NCI-H2029 (cell line): ENCODE measurements around the gene PHF2.
A peak's percentile ranks its signal among the peaks of the same experiment; 100 is the strongest.

Experiments
- DNase-seq: peaks from one replicate; lab custom pipeline; 2025; lab: John Stamatoyannopoulos, UW

PHF2 gene

DNA sequence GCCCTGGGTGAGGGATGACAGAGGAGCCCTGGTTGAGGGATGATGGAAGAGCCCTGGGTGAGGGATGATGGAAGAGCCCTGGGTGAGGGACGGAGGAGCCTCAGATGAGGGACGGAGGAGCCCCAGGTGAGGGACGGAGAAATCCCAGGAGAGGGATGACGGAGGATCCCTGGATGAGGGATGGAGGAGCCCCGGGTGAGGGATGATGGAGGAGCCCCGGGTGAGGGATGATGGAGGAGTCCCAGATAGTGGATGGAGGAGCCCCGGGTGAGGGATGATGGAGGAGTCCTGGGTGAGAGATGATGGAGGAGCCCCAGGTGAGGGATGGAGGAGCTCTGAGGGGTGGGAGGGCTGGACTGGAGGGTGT, 10.9 kb downstream of the PHF2 start:
- no peak for DNase-seq

DNA sequence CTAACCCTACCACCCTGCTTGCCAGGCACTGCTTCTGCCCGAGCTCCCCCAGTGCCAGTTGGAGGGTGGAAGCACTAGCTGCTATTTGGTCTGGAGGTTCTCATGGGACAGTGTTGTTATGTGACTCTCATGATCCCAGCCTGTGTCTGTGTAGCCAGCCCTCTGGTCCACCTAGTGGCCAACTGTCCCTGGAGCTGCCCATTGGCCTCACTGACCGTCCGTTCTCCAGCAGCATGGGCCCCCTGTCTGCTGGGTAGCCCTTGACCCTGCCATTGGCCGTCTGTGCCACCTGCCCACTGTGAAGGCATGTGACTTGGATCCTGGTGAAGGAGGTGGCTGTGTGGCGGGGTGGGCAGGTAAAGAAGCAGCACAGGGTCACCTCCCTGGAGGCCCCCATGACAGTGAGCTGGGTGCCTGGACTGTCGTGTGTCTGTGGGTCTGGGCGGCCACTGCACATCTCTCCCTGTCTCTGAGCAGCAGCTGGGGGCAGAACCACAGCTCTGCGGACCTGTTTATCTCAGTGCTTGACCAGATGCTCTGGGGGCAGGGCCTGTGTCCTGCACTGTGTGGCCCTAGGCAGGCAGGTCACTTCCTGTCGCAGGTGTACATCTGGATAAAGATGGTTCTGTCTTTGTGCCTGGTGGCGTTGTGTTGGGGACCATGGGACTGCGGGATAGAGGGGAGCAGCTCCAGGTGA, 11.4 kb downstream of the PHF2 start:
- no peak for DNase-seq

DNA sequence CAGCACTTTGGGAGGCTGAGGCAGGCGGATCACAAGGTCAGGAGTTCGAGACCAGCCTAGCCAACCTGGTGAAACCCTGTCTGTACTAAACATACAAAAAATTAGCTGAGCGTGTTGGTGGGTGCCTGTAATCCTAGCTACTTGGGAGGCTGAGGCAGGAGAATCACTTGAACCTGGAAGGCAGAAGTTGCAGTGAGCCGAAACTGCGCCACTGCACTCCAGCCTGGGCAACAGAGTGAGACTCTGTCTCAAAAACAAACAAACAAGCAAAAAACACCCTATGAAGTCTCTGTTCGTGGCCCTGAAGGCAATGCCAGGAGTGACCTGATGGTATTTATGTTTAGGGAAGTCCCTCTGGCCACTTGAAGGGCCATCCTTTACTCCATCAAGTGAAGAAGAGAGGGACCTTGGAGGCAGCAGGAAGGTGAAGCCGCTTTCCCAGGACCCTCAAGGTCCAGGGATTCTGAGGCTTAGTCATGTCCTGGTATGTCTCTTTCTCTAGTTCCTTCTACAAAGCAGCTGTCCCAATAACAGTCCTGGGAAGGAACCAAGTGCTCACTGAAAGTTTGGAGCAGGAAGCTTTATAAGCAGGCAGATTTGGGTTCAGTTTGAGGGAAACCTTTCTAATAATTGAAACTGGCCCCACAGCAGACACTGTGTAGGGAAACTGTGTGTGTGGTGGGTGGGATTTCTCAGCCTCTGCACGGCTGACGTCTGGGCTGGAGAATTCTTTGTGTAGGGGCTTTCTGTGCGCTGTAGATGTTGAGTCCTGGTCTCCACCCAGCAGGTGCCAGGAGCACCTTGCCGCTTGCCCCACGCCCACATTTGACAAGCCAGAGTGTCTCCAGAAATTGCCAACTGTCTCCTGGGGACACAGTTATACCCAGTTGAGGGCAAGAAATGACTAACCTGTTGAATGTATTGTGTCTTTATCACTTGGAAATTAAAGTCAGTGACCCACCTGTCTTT, 12.5 kb downstream of the PHF2 start:
- DNase-seq = no peak

DNA sequence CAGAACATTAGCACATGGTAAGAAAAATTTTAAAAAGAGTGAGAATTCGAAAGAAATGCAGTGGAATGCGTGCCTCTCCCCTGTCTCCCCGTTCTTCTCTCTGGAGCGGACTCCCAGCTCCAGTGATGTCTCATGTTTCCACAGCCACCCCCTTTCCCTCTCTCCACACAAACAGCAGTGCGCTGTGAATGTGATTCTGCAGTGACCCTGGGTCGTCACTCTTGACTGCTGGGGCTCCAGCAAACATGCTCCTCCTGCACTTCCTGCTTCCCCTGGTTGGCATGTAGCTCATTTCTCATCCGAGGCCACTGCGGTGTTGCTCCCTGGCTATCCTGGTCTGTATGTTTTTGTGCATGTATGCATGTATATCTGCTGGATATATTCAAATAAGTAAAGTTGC, 13.3 kb downstream of the PHF2 start:
- DNase-seq = no peak

DNA sequence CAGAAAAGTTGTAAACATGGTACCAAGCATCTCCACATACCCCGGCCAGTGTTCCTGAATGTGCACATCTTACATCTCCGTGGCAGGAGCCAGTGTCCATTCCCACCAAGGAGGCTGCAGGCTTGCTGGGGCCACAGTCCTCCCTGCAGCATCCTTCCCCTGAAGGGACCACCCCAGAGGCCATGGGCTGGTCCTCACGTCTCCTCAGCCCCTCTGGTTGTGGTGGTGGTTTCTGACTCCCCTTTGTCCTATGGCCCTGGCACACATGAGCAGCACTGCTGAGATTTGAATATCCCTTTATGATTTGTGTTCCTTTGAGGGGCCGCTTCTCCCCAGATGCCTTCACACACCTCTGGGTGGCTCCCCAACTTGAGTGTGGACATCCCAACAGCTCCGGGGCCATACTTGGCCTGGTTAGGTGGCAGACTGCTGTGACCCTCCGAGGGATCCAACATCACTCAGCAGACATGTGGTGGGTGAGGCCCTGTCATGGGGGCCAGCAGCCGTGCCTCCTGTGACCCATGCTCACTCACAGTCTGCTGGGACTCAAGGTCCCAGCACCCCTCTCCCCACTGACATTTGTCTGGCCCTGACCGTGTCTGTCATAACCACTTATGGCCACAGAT, 14.3 kb downstream of the PHF2 start:
- DNase-seq = no peak

DNA sequence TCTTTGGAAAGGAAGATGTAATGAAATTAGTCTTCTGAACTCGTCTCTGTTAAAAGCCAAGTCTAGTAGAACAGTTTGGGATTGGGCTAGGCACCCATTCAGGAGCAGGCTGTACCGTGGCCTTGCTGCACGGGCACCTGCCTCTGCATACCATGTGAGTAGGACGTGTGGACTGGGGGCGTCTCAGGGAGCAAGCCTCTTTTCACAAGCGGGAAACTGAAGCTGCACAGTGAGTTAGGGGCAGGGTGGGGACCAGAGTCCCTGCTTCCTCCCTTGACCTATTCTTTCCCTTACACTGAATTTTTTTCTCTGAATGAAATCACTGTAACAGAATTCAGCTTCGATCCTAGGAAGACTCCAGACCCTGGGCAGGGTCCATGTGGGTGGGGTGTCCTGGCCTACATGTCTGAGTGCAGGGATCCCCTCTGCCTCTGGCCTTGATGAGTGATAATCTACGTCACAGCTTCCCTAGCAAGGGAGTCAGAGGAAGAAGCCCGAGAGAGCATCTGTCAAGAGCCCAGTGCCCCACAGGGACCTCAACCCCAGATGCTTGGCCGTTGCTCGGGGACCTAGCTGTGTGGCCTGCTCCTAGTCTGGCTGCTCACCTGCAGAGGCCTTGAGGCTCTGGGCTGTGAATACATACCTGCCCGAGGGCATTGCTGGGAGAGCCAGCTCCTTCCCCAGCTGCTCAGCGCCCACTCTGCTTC, 15.1 kb downstream of the PHF2 start:
- no peak for DNase-seq

DNA sequence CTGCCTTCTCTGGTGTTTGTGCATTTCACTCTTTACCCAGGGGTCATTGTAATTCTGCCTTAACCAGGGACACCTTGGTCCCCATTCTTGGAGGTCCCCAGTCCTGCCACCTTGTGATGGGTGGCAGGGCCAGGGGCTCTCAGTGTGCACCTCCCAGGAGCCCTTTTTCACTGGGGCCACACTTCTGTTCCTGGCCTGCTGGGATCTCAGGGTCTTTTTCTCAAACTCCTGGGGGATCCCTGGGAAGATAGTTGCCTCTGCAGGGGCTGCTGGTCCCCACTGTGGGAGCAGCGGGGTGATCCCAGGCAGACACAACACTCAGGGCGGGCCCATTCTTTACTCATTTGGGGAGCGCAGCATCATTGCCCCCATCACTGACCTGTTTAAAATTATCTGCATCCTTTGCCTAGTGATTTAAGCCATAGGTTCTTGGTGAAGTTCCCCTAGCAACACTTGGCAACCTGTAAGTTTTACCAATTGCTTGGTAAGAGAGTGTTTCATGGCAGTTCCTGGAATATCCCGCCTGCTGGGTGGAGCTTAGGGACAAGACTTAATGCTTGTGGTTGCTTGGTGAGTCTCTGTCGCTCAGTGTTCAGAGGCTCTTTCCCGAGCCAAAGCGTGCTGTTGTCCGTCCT, 15.7 kb downstream of the PHF2 start:
- DNase-seq = no peak

DNA sequence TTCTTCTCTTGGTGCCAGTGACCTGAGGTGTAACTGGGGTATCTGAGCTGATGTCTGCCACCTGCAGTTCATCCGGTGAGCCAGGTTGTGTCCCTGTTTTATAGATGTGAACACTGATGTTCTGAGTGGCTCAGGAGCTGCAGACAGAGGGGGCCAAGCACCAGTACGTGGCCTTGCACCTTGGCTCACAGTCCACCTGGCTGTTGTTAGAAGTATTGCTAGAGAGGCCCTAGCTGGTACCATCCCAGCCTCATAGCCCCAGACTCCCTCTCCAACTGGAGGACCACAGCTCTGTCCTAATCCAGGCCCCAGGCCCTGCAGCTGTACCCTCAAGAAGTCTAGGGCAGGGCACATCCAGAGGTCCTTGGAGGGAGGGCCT, 16.2 kb downstream of the PHF2 start:
- DNase-seq = no peak

DNA sequence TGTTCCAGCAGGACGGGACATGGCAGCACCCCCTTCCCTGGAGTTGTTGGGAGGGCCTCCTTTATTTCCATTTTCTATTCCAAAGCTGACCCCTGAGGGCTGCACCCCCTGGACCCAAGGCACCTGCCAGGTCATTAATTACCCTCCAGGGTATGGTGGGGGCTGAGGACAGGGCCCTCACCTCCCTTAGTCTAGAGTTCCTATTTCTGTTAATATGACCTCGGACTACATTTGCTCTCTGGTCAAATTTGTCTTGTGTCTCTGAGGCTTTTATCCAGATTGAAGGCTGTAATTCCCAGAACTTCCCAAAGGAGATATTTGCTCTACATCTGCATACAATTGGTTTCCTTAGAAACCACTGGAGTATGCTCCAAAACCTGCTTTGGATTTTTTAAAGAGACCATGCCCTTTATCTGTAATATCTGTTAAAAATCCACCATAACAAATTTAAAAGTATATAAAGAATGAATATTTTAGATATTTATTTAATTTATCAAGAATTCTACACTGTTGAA, 16.8 kb downstream of the PHF2 start:
- DNase-seq = no peak

DNA sequence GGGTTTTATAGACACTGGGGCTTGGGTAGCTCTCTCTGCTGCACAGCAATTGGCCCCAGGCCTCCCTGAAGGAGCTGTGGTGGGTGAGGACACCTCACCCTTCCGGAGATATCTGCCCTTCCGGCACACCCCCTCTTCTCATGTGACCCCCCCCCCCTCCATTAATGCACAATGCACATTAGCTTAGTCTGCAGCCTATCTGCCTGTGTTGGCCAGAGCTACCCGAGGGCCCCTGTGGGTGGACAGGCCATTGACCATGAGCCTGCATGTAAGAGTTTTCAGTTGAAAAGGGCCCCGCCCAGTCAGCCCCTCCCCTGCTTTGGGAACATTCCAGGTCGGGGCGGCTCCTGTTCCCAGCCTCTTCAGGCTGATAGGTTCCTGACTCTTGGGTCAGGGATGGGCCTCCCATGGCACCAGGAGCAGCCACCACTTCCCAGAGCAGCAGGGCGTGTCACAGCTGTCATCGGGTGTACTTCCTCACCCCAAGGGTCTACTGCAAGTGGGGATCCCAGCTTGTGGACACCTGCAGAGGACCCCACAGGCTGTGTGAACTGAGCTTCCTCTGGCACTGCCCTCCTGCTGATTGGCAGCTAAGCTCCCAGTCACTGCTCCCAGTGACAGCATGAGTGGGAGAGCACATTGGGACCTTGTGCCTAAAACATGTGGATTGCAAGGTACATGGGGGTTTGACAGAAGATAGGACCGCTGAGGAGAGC, 17.8 kb downstream of the PHF2 start:
- no peak for DNase-seq

DNA sequence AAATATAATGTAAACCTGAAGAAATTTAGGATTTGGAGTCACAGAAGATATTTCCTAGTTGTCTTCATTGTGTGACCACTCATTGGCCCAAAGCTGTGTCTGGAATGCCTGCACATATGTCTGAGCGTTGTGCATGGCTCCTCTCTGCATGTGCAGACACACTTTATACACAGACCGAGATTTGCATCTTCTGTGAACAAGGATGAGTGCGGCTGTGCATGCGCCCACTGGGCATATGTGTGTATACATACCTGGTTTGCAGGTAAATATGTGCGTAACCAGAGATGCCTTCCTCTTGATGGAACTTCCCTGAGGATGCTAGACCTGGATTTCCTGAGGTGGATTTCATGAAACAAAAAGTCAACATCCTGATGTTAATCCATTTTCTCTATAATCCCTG, 19.1 kb downstream of the PHF2 start:
- DNase-seq = no peak

DNA sequence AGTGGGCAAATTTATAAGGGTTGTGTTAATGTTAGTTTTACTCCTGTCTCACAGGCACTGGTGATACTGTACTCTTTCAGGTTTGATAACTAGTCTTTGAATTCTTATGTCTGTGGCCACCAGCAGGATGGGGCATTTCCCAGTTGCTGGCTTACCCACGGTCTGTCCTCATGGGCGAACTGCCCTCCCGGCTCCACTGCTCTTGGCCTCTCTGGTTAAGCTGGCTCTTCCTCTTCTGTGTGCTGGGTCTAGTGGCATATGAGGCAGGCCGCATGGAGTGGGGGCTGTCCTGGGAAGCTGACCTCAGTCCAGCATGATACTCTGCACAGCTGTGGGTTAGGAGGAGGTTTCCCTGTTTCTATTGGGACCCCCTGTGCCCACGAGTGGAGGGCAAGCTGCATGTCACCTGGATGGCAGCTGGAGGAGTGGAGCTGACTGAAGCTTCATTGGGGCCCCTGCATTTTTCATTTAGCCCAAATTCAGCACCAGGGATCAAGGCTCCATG, 19.5 kb downstream of the PHF2 start:
- DNase-seq = no peak

DNA sequence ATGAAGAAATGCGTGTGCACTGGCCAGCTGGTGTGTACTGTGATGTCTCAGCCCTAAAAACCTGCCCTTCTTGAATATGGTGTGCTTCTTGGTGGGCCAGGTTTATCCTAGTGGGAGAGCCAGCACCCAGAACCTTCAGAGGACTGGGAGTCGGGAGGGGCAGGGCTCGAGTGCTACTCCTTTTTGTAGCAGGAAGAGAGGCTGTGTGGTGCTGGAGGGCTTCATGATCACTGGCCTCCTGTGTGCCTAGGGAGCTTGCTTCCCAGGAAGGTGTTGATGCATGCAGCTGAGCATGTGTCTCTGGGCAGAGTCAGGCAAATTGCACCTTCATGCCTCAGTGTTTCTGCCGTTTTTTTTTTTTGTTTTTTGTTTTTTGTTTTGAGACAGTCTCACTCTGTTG, 20.0 kb downstream of the PHF2 start:
- no peak for DNase-seq

DNA sequence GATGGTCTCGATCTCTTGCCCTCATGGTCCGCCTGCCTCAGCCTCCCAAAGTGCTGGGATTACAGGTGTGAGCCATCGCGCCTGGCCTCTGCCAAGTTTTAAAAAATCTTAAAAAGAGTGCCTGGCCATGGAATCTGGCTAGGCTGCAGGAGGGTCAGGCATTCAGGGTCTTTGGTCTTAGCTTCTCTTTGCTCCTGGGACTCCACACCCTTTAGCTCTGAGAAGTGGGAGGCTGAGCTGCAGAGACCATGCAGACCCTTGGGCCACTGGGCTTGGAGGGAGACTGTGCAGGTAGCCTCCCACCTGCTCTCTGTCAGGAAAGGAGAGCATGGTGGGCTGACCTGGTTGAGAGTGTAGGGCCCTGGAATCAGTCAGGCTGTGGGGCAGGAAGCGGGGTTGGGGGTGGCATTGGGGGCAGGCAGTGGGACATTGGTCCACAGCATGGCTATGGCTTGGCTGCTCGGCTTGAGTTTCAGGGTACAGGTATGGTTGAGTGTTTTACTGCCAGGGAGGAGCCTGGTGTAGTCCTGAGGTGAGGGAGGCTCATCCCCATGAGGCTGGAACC, 20.8 kb downstream of the PHF2 start:
- DNase-seq = no peak

DNA sequence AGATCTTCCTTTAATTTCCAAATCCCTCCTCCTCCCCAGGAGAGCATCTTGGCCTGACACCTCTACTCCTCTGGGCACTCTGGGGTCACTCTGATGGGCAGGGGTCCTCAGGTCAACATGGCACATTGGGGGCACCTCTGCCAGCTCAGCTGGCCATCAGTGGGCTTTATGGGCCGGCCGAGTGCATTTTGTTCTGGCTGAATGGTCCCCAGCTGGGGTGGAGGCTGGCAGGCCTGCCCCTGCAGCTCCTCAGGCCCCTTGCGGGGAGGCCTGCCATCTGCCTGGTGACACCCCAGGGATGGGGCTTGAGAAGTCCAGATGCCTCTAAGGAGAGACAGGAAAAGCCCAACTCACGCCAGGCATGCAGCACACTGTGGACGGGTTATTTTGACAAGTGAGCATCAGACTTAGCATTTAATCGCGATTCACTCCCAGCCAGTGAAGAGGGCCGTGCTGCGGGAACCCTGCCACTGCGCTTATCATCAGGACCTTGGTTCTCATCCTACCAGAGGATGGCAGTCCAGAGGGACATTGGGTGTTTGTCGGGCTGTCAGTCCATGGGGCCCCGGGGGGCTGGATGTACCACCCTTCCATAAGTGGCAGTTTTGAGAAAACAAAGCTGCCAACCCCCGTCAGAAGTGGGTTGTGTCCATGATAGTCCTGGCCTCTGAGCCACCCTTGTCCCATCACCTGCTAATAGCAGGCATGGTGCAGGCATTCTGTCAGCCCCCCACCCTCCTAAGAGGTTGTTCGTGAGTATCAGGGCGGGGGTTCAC, 21.7 kb downstream of the PHF2 start:
- DNase-seq = no peak

DNA sequence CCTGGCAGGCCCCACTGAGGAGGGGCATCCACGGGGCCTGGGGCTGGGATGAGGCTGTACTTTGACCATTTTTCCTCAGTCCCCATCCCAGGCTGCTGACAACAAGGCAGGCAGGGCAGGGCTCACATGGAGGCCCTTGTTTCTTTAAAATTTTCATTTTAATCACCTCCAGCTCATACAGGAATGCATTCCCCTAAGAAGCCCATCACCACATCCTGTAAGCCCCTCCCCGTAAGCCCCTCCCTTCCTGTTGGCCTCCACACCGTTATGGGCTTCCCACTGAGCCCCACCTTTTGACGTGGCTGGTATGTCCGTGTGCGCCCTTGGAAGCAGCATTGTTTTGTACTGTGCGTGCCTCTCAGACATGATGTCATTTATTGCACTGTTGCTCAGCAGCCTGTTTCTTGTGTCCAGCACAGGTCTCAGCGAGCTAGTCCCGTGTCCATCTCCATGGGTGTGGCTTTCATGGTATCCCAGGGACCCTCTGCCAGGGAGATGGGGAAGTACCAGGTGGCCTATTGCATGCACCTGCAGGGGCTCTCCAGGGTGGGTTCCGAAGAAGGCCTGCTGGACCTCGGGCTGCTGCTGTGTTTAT, 22.4 kb downstream of the PHF2 start:
- no peak for DNase-seq

DNA sequence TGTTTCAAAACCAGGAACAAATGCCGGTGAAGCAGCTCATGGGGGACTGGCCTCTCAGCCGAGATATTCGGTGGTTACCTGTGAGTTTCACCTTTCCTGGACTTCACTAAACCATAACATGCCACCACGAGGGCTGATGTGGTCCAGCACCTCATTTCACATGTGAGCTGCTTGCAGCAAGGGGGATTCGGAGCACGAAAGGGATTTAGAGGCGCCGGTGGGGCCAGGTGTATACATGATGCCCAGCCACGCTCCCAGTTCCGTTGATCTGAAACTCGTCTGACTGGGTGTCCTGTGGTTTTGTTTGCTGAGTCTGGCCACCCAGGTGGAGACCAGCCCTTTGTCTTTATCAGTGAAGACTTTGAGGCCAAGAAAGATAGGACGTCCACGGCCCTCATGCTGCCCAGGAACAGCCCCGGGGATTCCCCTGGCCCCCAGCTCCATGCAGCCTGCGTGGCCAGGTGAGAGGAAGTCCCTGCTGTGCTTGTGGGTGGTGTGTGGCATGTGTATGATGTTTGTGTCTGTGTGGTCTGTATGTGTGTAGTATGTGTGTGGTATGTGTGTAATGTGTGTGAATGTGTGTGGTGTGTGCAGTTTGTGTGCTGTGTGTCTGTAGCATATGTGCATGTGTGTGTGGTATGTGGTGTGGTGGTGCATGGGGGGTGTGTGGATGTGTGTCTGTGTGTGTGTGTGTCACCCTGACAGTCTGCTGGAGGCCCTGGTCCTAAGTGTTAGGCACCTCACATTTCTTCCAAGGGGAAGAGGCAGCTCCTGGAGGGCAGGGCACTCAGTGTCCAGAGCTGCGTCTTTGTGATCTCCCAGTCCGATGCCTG, 23.4 kb downstream of the PHF2 start:
- DNase-seq = no peak

DNA sequence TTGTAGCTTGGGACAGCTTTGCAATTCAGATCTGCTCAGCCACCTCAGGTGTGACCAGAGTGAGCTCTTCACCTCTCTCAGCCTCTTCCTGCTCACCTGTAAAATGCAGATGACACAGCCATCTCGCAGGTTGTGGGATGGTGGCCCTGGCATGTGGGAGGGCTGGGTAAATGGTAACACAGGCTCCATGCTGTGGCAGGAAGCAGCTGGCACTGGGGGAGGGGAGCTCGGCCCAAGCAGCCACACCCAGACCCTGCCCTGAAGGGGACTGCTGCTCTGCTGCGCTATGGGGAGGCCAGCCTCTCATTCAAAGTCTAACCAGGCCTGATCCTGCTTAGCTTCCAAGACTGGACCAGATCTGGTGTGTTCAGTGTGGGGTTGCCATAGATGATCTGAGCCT, 24.1 kb downstream of the PHF2 start:
- DNase-seq = peak; percentile 86
